NT2/D1 (cell line): ENCODE results near the gene IL4R.

Experiments used
- DNase-seq: peaks from one replicate; pipeline ENCODE4 v3.0.0-alpha.2; 2011; ENCODE audit warnings: low read depth, low spot score
- H3K27me3 ChIP-seq: 2 replicates; pipeline ENCODE4 v1.6.0; 2011; ENCODE audit warnings: mild to moderate bottlenecking; ENCODE audit not compliant: insufficient read length, insufficient read depth
- H3K36me3 ChIP-seq: 2 replicates; pipeline ENCODE4 v1.6.1; 2011; ENCODE audit warnings: mild to moderate bottlenecking, low read length, mixed read lengths; ENCODE audit not compliant: insufficient read depth, insufficient read length
- H3K4me1 ChIP-seq: 2 replicates; pipeline ENCODE4 v1.5.1; 2011; ENCODE audit not compliant: insufficient read depth, insufficient read length
- H3K4me3 ChIP-seq: 2 replicates; pipeline ENCODE4 v1.5.1; 2011; ENCODE audit warnings: low read depth; ENCODE audit not compliant: insufficient read length
- H3K9ac ChIP-seq: 2 replicates; pipeline ENCODE4 v1.6.0; 2011; ENCODE audit warnings: low read depth; ENCODE audit not compliant: insufficient read length
- H3K9me3 ChIP-seq: 2 replicates; pipeline ENCODE4 v1.5.1; 2011; ENCODE audit warnings: mild to moderate bottlenecking, low read length; ENCODE audit not compliant: insufficient read depth
- SUZ12 ChIP-seq: IDR thresholded peaks from 2 replicates; pipeline ENCODE4 v1.6.1; 2011; ENCODE audit not compliant: insufficient read length, insufficient read depth; ENCODE audit errors: extremely low read depth
- YY1 ChIP-seq: IDR thresholded peaks from 2 replicates; pipeline ENCODE4 v1.6.1; 2011; ENCODE audit not compliant: insufficient read length, insufficient read depth
- ZNF274 ChIP-seq: IDR thresholded peaks from 2 replicates; pipeline ENCODE4 v1.6.1; 2011; ENCODE audit warnings: mild to moderate bottlenecking, low read depth, low read length

The IL4R gene

GRCh38 chr16:27402569-27402963 is 88.8 kb downstream of the IL4R start:
- Histone ChIP-seq H3K27me3 (no peaks in the 10 kb centered on the region), H3K4me3 (no peak overlapping the region), H3K36me3 (no peaks in the 10 kb centered on the region), H3K9ac (no peak overlapping the region), H3K9me3 (no peaks in the 10 kb centered on the region), H3K4me1 (peaks cover 5% of the 10 kb centered on the region)
- no peak for DNase-seq
- no peak for TF ChIP-seq ZNF274
- TF ChIP-seq YY1 = no peak
- no peak for TF ChIP-seq SUZ12

- H3K4me1 ChIP-seq = peaks cover 5% of the 10 kb centered on the region
- no peaks in the 10 kb centered on the region for H3K36me3 ChIP-seq
- TF ChIP-seq ZNF274 = no peak
- H3K27me3 ChIP-seq = no peaks in the 10 kb centered on the region
- no peak overlapping the region for H3K4me3 ChIP-seq
- no peaks in the 10 kb centered on the region for H3K9me3 ChIP-seq
- DNase-seq = no peak
- no peak overlapping the region for H3K9ac ChIP-seq
These were observed 89.3 kb downstream of the IL4R start for GRCh38 chr16:27402964-27403600.

- H3K9ac ChIP-seq = no peak overlapping the region
- H3K9me3 ChIP-seq = no peaks in the 10 kb centered on the region
- H3K36me3 ChIP-seq = no peaks in the 10 kb centered on the region
- DNase-seq = no peak
- TF ChIP-seq YY1 (no peak), SUZ12 (no peak), ZNF274 (no peak)
- no peak overlapping the region for H3K4me3 ChIP-seq
- peaks cover 5% of the 10 kb centered on the region for H3K4me1 ChIP-seq
- no peaks in the 10 kb centered on the region for H3K27me3 ChIP-seq
These were observed 89.8 kb downstream of the IL4R start for GRCh38 chr16:27403601-27403992.

- H3K4me1 ChIP-seq = peaks cover 5% of the 10 kb centered on the region
These were observed 90.5 kb downstream of the IL4R start for GRCh38 chr16:27404163-27404823.

GRCh38 chr16:27405546-27406451 is 92.0 kb downstream of the IL4R start:
- DNase-seq = no peak
- Histone ChIP-seq H3K9ac (no peak overlapping the region), H3K4me3 (no peak overlapping the region), H3K4me1 (peaks cover 5% of the 10 kb centered on the region), H3K36me3 (no peaks in the 10 kb centered on the region), H3K27me3 (no peaks in the 10 kb centered on the region), H3K9me3 (no peaks in the 10 kb centered on the region; the same call in 1 of the 2 replicates)
- TF ChIP-seq ZNF274 (no peak), SUZ12 (no peak), YY1 (no peak)

More at GRCh38 chr16:27404163-27404823, 90.5 kb downstream of the IL4R start:
- Histone ChIP-seq H3K36me3 (no peaks in the 10 kb centered on the region), H3K27me3 (no peaks in the 10 kb centered on the region), H3K9ac (no peak overlapping the region), H3K4me3 (no peak overlapping the region), H3K9me3 (no peaks in the 10 kb centered on the region; the same call in 1 of the 2 replicates)
- TF ChIP-seq ZNF274 (no peak), SUZ12 (no peak), YY1 (no peak)
- DNase-seq = no peak

GRCh38 chr16:27406511-27407128 is 92.8 kb downstream of the IL4R start:
- H3K9ac ChIP-seq = no peak overlapping the region
- no peak for TF ChIP-seq YY1
- no peak for TF ChIP-seq ZNF274
- TF ChIP-seq SUZ12 = no peak
- no peaks in the 10 kb centered on the region for H3K27me3 ChIP-seq

More at GRCh38 chr16:27406511-27407128, 92.8 kb downstream of the IL4R start:
- H3K36me3 ChIP-seq = no peaks in the 10 kb centered on the region
- H3K9me3 ChIP-seq = no peaks in the 10 kb centered on the region; the same call in 1 of the 2 replicates
- no peak overlapping the region for H3K4me3 ChIP-seq
- DNase-seq = no peak
- peaks cover 5% of the 10 kb centered on the region for H3K4me1 ChIP-seq
